NCI-H460 (cell line): Measurements from ENCODE around the gene RELCH. TPM values are rescaled to one million over a fixed set of nuclear protein-coding genes. Genes with fewer than 3 reads are reported as not detected.

Experiments
- DNase-seq: peaks from one replicate; pipeline ENCODE4 v3.0.0-alpha.2; 2016; ENCODE audit warnings: low read depth; ENCODE audit errors: extremely low read depth
- total RNA-seq: library from RNA; depleted of rRNA; stranded (reverse); fragments of >200 nt; shearing (Covaris generic); gene quantifications from 2 replicates; pipeline ENCODE4 v1.2.3, GENCODE V29; 2014

Gene RELCH
- total RNA-seq, 1 experiment from 2014 or later: 15.7 TPM

- DNase-seq: peak; percentile 47
These were observed 62.5 kb downstream of the RELCH start for GRCh38 chr18:62249478-62250097.

DNA sequence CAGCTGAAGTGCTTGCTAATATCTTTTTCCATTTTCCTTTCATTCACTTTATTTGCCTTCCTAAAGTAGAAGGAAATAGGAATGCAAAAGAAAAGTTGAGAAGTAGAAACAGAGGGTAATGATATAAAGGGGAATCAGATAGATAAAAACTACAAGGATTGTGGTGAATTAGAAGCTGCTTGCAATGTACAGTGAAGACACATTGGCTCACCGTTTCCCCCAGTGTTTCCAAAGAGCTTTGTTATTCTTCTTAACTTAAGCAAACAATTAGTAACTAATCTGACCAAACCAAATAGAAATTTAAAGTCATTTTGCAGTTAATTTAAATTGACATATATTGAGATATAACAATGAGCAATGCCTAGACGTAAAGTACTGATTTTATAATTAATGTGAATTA is 63.4 kb downstream of the RELCH start:
- no peak for DNase-seq

DNA sequence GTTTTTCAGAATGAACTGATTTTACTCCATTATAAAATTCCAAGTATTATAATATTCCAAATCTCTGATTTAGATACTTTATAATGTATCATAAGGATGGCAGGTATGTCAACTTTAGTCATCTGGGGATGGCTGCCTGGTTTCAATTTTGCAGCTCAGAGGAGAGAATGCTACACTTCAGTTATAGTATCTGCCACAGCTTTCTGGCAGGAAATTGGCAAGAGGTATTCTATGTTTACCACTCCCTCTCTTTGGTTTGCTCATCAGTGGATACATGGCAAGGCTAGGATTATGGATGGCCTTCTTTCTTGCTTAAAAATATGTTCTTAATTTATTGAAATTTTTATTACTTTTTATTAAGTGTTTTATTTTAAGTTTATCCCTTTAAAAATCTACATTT is 71.0 kb downstream of the RELCH start:
- DNase-seq: no peak

GRCh38 chr18:62258616-62259015 is 71.6 kb downstream of the RELCH start:
- no peak for DNase-seq

GRCh38 chr18:62262061-62262460 is 75.0 kb downstream of the RELCH start:
- DNase-seq: no peak

- no peak for DNase-seq
These were observed 77.9 kb downstream of the RELCH start for GRCh38 chr18:62264984-62265383.

- DNase-seq: no peak
These were observed 90.0 kb downstream of the RELCH start for GRCh38 chr18:62277045-62277444.

- no peak for DNase-seq
These were observed 92.5 kb downstream of the RELCH start for GRCh38 chr18:62279561-62279960.

GRCh38 chr18:62280058-62280457 is 93.0 kb downstream of the RELCH start:
- DNase-seq: no peak

GRCh38 chr18:62280786-62281185 is 93.7 kb downstream of the RELCH start:
- DNase-seq: no peak

GRCh38 chr18:62281684-62282083 is 94.6 kb downstream of the RELCH start:
- no peak for DNase-seq

DNA sequence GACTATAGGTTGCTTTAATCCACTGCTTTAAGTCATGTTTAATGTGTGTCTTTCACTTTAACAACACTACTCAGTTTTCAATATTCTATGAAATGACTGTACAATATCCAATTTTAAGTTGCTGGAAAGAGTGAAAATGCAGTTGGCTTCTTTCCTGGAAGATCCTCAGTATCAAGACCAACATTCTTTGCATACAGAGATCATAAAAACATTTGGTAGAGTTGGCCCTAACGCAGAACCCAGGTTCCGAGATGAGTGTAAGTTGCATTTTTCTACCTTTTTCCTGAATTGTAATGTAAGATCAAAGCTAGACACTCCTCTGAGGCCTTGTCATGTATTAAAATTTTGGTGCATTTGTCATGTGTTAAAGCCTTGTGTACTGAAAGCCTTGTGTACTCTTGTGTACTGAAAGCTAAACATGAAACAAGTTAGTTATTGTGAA is 95.2 kb downstream of the RELCH start:
- no peak for DNase-seq

- DNase-seq: no peak
These were observed 97.6 kb downstream of the RELCH start for GRCh38 chr18:62284637-62285036.

DNA sequence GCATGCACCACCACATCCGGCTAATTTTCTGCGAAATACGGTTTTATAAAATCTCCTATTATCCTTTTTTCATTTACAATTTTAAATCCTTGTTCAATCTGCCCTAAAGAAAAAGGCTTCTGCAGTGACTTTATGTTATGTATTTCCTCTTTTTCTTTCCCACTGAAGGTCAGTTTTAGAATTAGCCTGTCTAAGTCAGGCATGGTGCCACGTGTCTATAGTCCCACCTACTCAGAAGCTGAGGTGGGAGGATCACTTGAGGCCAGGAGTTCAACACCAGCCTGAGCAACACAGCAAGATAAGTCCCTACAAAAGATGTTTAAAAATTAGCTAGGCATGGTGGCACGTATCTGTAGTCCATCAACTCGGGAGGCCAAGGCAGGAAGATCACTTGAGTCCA is 98.2 kb downstream of the RELCH start:
- no peak for DNase-seq

- no peak for DNase-seq
These were observed 101.0 kb downstream of the RELCH start for GRCh38 chr18:62287781-62288664.

GRCh38 chr18:62288665-62289008 is 101.6 kb downstream of the RELCH start:
- no peak for DNase-seq

DNA sequence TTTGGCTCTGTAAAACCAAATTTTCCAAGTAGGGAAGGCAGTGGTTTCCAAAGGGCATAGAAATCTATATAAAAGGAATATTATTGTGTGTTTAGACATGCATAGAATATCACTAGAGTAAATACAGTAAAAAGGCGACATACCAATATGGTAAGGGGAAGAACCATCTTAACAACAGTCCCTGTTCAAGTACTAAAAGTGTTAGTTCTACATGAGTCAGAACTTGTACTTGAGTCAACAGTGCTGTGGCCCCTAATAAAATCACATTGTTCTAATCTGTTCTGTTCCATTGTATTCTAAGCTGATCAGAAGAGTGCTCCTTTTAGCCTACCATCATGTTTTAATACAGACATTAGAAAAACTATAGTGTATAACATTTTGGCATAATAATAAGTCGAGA is 102.0 kb downstream of the RELCH start:
- no peak for DNase-seq

- DNase-seq: no peak
These were observed 107.0 kb downstream of the RELCH start for GRCh38 chr18:62294073-62294472.

- DNase-seq: no peak
These were observed 113.4 kb downstream of the RELCH start for GRCh38 chr18:62300359-62300963.

DNA sequence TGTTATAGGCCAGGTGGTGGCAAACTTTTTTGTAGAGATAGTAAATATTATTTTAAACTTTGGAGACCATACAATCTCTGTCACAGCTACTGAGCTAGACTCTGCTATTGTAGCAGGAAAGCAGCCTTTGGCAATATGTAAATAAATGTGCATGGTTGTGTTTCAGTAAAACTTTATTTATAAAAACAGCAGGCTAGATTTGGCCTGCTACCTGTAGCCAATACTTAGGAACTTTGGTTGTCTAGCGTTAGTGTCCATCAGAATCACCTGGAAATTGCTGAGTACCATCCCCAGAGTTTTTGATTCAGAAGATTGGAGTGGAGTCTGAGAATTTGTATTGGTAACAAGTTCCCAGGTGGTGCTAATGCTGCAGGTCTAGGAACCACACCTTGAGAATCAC is 114.3 kb downstream of the RELCH start:
- DNase-seq: no peak

DNA sequence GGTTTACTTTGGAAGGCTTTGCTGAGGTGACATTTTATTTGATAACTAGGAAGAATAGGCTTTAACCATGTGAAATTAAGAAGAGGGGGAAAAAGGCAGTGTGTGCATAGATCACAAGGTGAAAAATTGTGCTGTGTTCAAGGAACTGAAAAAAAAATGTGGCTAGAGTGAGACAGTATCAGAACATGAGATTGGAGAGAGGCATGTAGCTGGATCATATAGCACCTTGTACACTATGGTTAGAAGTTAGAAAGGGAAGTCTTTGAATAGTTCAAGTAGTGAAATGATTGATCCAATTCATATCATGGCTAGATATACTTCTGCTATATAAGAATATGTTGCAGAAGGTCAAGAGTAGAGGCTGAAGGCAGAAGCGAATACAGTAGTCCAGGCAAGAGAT is 125.8 kb downstream of the RELCH start:
- no peak for DNase-seq
